GM19099 (cell line): ENCODE results near the gene NUP62.
"Not testable (repeated sequence)": the region's sequence is repeated elsewhere in the genome, so short reads cannot be mapped to it uniquely, and the experiment has no call there.

Source experiments
- POLR2A ChIP-seq: IDR thresholded peaks from 3 replicates; pipeline ENCODE4 v1.6.1; 2011; ENCODE audit warnings: low read depth; ENCODE audit not compliant: insufficient read length; ENCODE audit errors: extremely low read depth

NUP62 gene

GRCh38 chr19:49929121-49929610 is at the start of gene NUP62, which contains the start of gene ATF5:
Gene NUP62, minus strand, starts transcription at chr19:49929504. Its CDS starts 19,697 bp downstream, at chr19:49909807.
Gene ATF5, plus strand, starts transcription at chr19:49929205. Its CDS starts 1,646 bp downstream, at chr19:49930851.
- peak; percentile 90 for TF ChIP-seq POLR2A

- no peak for TF ChIP-seq POLR2A
Measured at GRCh38 chr19:49978324-49978723, 49.0 kb upstream of the NUP62 start.

- no peak for TF ChIP-seq POLR2A
Measured at GRCh38 chr19:49977881-49978280, 48.6 kb upstream of the NUP62 start.

- TF ChIP-seq POLR2A = no peak
Measured at GRCh38 chr19:49977076-49977475, 47.8 kb upstream of the NUP62 start.

GRCh38 chr19:49976496-49976895 is 47.2 kb upstream of the NUP62 start:
- no peak for TF ChIP-seq POLR2A

- TF ChIP-seq POLR2A = no peak
Measured at GRCh38 chr19:49975051-49975450, 45.7 kb upstream of the NUP62 start.

- TF ChIP-seq POLR2A = no peak
Measured at GRCh38 chr19:49973987-49974386, 44.7 kb upstream of the NUP62 start.

- TF ChIP-seq POLR2A = no peak
Measured at GRCh38 chr19:49972841-49973240, 43.5 kb upstream of the NUP62 start.

GRCh38 chr19:49971991-49972411 is 42.7 kb upstream of the NUP62 start:
- no peak for TF ChIP-seq POLR2A

- TF ChIP-seq POLR2A = no peak
Measured at GRCh38 chr19:49968279-49968922, 39.1 kb upstream of the NUP62 start.

- TF ChIP-seq POLR2A = not testable (repeated sequence)
Measured at GRCh38 chr19:49960980-49961379, 31.7 kb upstream of the NUP62 start, which contains the start of gene SIGLEC11. Gene SIGLEC11, minus strand, starts transcription at chr19:49961172. Its CDS starts 91 bp downstream, at chr19:49961081.

GRCh38 chr19:49957262-49957915 is 28.1 kb upstream of the NUP62 start:
- TF ChIP-seq POLR2A = no peak

- no peak for TF ChIP-seq POLR2A
Measured at GRCh38 chr19:49956115-49956495, 26.8 kb upstream of the NUP62 start.

- TF ChIP-seq POLR2A = no peak
Measured at GRCh38 chr19:49954933-49955332, 25.6 kb upstream of the NUP62 start.

GRCh38 chr19:49954092-49954829 is 25.0 kb upstream of the NUP62 start:
- no peak for TF ChIP-seq POLR2A
